GM04504 (cell line): ENCODE data around the gene CHTF8.
A peak's percentile ranks its signal among the peaks of the same experiment; 100 is the strongest.
"Not testable (repeated sequence)": the region's sequence is repeated elsewhere in the genome, so short reads cannot be mapped to it uniquely, and the experiment has no call there.

Experiments
- DNase-seq: peaks from one replicate; pipeline ENCODE4 v3.0.0-alpha.2; 2012; ENCODE audit warnings: low read depth

Gene CHTF8

GRCh38 chr16:69132424-69133252, at the start of gene CHTF8, which contains the start of gene UTP4:
Gene CHTF8 (minus strand): TSS chr16:69132588. CDS start chr16:69121458, 11,130 bp downstream.
Gene UTP4 (plus strand): TSS chr16:69132649. CDS start chr16:69133460, 811 bp downstream.
- peak; percentile 46 for DNase-seq

- no peak for DNase-seq
Observed at GRCh38 chr16:69180011-69180338, 47.6 kb upstream of the CHTF8 start.

GRCh38 chr16:69179328-69180010, 47.1 kb upstream of the CHTF8 start:
- peak; percentile 87 for DNase-seq

GRCh38 chr16:69176033-69176800, 43.8 kb upstream of the CHTF8 start:
- DNase-seq: peak; percentile 60

- no peak for DNase-seq
Observed at GRCh38 chr16:69171325-69172084, 39.1 kb upstream of the CHTF8 start.

GRCh38 chr16:69169607-69170352, 37.4 kb upstream of the CHTF8 start:
- DNase-seq: no peak

- no peak for DNase-seq
Observed at GRCh38 chr16:69169051-69169450, 36.7 kb upstream of the CHTF8 start.

- DNase-seq: no peak
Observed at GRCh38 chr16:69166946-69167930, 34.9 kb upstream of the CHTF8 start.

GRCh38 chr16:69166221-69166833, 33.9 kb upstream of the CHTF8 start:
- no peak for DNase-seq

GRCh38 chr16:69165584-69165983, 33.2 kb upstream of the CHTF8 start:
- no peak for DNase-seq

- DNase-seq: no peak
Observed at GRCh38 chr16:69160192-69160591, 27.8 kb upstream of the CHTF8 start.

GRCh38 chr16:69157196-69157595, 24.8 kb upstream of the CHTF8 start:
- DNase-seq: no peak

- DNase-seq: peak; percentile 60
Observed at GRCh38 chr16:69150146-69150865, 17.9 kb upstream of the CHTF8 start.

- not testable (repeated sequence) for DNase-seq
Observed at GRCh38 chr16:69149621-69150020, 17.2 kb upstream of the CHTF8 start.

- DNase-seq: no peak
Observed at GRCh38 chr16:69145658-69146057, 13.3 kb upstream of the CHTF8 start.

- DNase-seq: no peak
Observed at GRCh38 chr16:69143116-69143515, 10.7 kb upstream of the CHTF8 start.

- DNase-seq: no peak
Observed at GRCh38 chr16:69141936-69142335, 9.5 kb upstream of the CHTF8 start.

- no peak for DNase-seq
Observed at GRCh38 chr16:69141014-69141413, 8.6 kb upstream of the CHTF8 start.

- not testable (repeated sequence) for DNase-seq
Observed at GRCh38 chr16:69139464-69139863, 7.1 kb upstream of the CHTF8 start.
